Body of pancreas (tissue), 4 donors: ENCODE results near the gene SULT1C2.

Experiments used
- CTCF ChIP-seq, 7 experiments: fragments of 450-650 bp in 4 of 7; fragments of 200-600 bp in 3 of 7; sonication (generic) in 3 of 7; IDR thresholded peaks; one replicate each; pipeline ENCODE4 v1.5.1; 2016 to 2019; ENCODE audit warnings: antibody characterized with exemption in 7 of 7
- POLR2A ChIP-seq, 3 donors: fragments of 450-650 bp; IDR thresholded peaks; one replicate each; pipeline ENCODE4 v1.6.1; 2016; ENCODE audit warnings: antibody characterized with exemption in 3 of 3, mild to moderate bottlenecking in 2 of 3

GRCh38 chr2:108345951-108346350 lies 57.3 kb downstream of the SULT1C2 start:
- TF ChIP-seq CTCF (IDR thresholded peaks at IDR 0.05), result no peak
- no peak for TF ChIP-seq POLR2A (IDR thresholded peaks at IDR 0.05)
